ENCODE results near the gene GALNT13. TPM values are rescaled to one million over a fixed set of nuclear protein-coding genes. Genes with fewer than 3 reads are reported as not detected.

The GALNT13 gene
- total RNA-seq, 2 experiments from 2014 or later, result not detected

GRCh38 chr2:153940511-153940910 is 68.8 kb downstream of the GALNT13 start:
- ChIA-PET CTCF (no interaction called here), POLR2A (no interaction called here)

- CTCF ChIA-PET, result no interaction called here
- POLR2A ChIA-PET, result no interaction called here
Observed at GRCh38 chr2:153944800-153945199, 73.1 kb downstream of the GALNT13 start.

GRCh38 chr2:153946036-153946435 is 74.3 kb downstream of the GALNT13 start:
- CTCF ChIA-PET, result no interaction called here
- POLR2A ChIA-PET, result no interaction called here

GRCh38 chr2:153953761-153954160 is 82.0 kb downstream of the GALNT13 start:
- CTCF ChIA-PET, result no interaction called here
- POLR2A ChIA-PET, result no interaction called here

GRCh38 chr2:153963256-153963655 is 91.5 kb downstream of the GALNT13 start:
- POLR2A ChIA-PET, result no interaction called here
- CTCF ChIA-PET, result no interaction called here

GRCh38 chr2:153967248-153967973 is 95.7 kb downstream of the GALNT13 start:
- CTCF ChIA-PET, result no interaction called here
- POLR2A ChIA-PET, result no interaction called here

- ChIA-PET CTCF (no interaction called here), POLR2A (no interaction called here)
Observed at GRCh38 chr2:153971250-153971649, 99.5 kb downstream of the GALNT13 start.

GRCh38 chr2:153971855-153972254 is 100.1 kb downstream of the GALNT13 start:
- CTCF ChIA-PET, result no interaction called here
- POLR2A ChIA-PET, result no interaction called here

- POLR2A ChIA-PET, result no interaction called here
- CTCF ChIA-PET, result no interaction called here
Observed at GRCh38 chr2:153972412-153972811, 100.7 kb downstream of the GALNT13 start.

GRCh38 chr2:153986488-153987229 is 114.9 kb downstream of the GALNT13 start:
- POLR2A ChIA-PET, result no interaction called here
- CTCF ChIA-PET, result no interaction called here

- ChIA-PET CTCF (no interaction called here), POLR2A (no interaction called here)
Observed at GRCh38 chr2:153990771-153991170, 119.0 kb downstream of the GALNT13 start.

- ChIA-PET CTCF (no interaction called here), POLR2A (no interaction called here)
Observed at GRCh38 chr2:154013514-154013913, 141.8 kb downstream of the GALNT13 start.

- ChIA-PET POLR2A (no interaction called here), CTCF (no interaction called here)
Observed at GRCh38 chr2:154015233-154015632, 143.5 kb downstream of the GALNT13 start.

GRCh38 chr2:154029504-154029903 is 157.8 kb downstream of the GALNT13 start:
- ChIA-PET CTCF (no interaction called here), POLR2A (no interaction called here)

- ChIA-PET CTCF (interaction anchor here (0.7 kb wide), 1 partner anchor 88 kb away, joined by 5 read pairs; no protein-coding TSS in a partner anchor), POLR2A (no interaction called here)
Observed at GRCh38 chr2:154032220-154032619, 160.5 kb downstream of the GALNT13 start.

GRCh38 chr2:154046493-154046892 is 174.8 kb downstream of the GALNT13 start:
- ChIA-PET POLR2A (no interaction called here), CTCF (no interaction called here)

GRCh38 chr2:154048905-154049304 is 177.2 kb downstream of the GALNT13 start:
- POLR2A ChIA-PET, result no interaction called here
- CTCF ChIA-PET, result no interaction called here

GRCh38 chr2:154049561-154049960 is 177.8 kb downstream of the GALNT13 start:
- ChIA-PET POLR2A (no interaction called here), CTCF (no interaction called here)

- POLR2A ChIA-PET, result no interaction called here
Observed at GRCh38 chr2:154067124-154067523, 195.4 kb downstream of the GALNT13 start.

GRCh38 chr2:154078926-154079325 is 207.2 kb downstream of the GALNT13 start:
- ChIA-PET POLR2A (no interaction called here), CTCF (no interaction called here)

More at GRCh38 chr2:154067124-154067523, 195.4 kb downstream of the GALNT13 start:
- CTCF ChIA-PET, result no interaction called here

- ChIA-PET CTCF (interaction anchor here (0.6 kb wide), 1 partner anchor 138 kb away, joined by 7 read pairs; no protein-coding TSS in a partner anchor), POLR2A (no interaction called here)
Observed at GRCh38 chr2:154092571-154092970, 220.8 kb downstream of the GALNT13 start.

- ChIA-PET CTCF (no interaction called here), POLR2A (no interaction called here)
Observed at GRCh38 chr2:154093856-154094255, 222.1 kb downstream of the GALNT13 start.
